Heart right ventricle (tissue), 16 donors: ENCODE data around the gene SLC15A2. TPM values are rescaled to one million over a fixed set of nuclear protein-coding genes. Genes with fewer than 3 reads are reported as not detected.

ENCODE experiments used
- ATAC-seq, 8 donors: fragments of 200-7000 bp; cut with Tn5 transposase; one replicate each; pipeline ENCODE4 v1.9.1; 2020; ENCODE audit warnings: mild to moderate bottlenecking in 8 of 8, moderate library complexity in 8 of 8, moderate number of reproducible peaks in 1 of 8
- DNase-seq, 2 donors: peaks; one replicate each; pipeline ENCODE4 v3.0.0-alpha.2; 2020
- H3K27ac ChIP-seq, 10 donors: fragments of 200-600 bp; sonication (generic) in 2 of 10; one replicate each; pipeline versions ENCODE4 v1.5.0 to v1.8.0; 2020 to 2022; ENCODE audit warnings: mild to moderate bottlenecking in 3 of 10
- H3K27me3 ChIP-seq, 7 donors: fragments of 200-600 bp; one replicate each; pipeline ENCODE4 v1.8.0; 2021 to 2022; ENCODE audit warnings: mild to moderate bottlenecking in 2 of 7
- H3K36me3 ChIP-seq, 9 donors: fragments of 200-600 bp; sonication (generic) in 1 of 9; one replicate each; pipeline versions ENCODE4 v1.5.0 to v1.8.0; 2020 to 2022; ENCODE audit warnings: mild to moderate bottlenecking in 2 of 9
- H3K4me1 ChIP-seq, 9 donors: fragments of 200-600 bp; sonication (generic) in 1 of 9; one replicate each; pipeline versions ENCODE4 v1.5.0 to v1.8.0; 2020 to 2022; ENCODE audit warnings: mild to moderate bottlenecking in 4 of 9
- H3K4me3 ChIP-seq, 10 donors: fragments of 200-600 bp; sonication (generic) in 2 of 10; one replicate each; pipeline versions ENCODE4 v1.5.0 to v1.8.0; 2020 to 2022; ENCODE audit warnings: mild to moderate bottlenecking in 7 of 10, moderate library complexity in 2 of 10
- H3K9me3 ChIP-seq, 11 donors: fragments of 200-600 bp in 10 of 11; sonication (generic) in 2 of 11; one replicate each; pipeline versions ENCODE4 v1.5.0 to v1.8.0; 2013 to 2022; ENCODE audit warnings: mild to moderate bottlenecking in 2 of 11, control low read depth in 1 of 11, moderate library complexity in 1 of 11
- WGBS, 2 donors: extraction: QIAGEN DNeasy Blood & Tissue Kit; methylation state at CpG; one replicate each; pipeline ENCODE4 v1.1.7; 2013; ENCODE audit warnings: inconsistent platforms in 1 of 2; 5-methylcytosine and 5-hydroxymethylcytosine counted together
- intact Hi-C, 10 donors: fragments of 100-400 bp; cut with DNase I; formaldehyde crosslinking; loops; one replicate each; pipeline versions ENCODE4 v1.11.1 to v1.14.2; 2022
- polyA plus RNA-seq, 2 donors: library from polyadenylated mRNA; stranded (reverse); fragments of 200-250 nt; gene quantifications; one replicate each; pipeline ENCODE4 v1.2.3, GENCODE V29; 2013
- total RNA-seq, 10 donors: library from RNA; stranded (reverse); fragmentation: NEBNext Ultra II Directional in 3 of 10; extraction: Animal tissue kit (Norgen Biotek cat#: 25700) in 3 of 10; gene quantifications; one replicate each; pipeline versions ENCODE4 v1.2.1 to v1.2.4, GENCODE V29; 2021 to 2023
- TF ChIP-seq, protein P1 (sequence below), 9 donors: fragments of 200-600 bp; sonication (generic) in 2 of 9; IDR thresholded peaks; one replicate each; pipeline versions ENCODE4 v1.5.0 to v1.8.0; 2021 to 2022; ENCODE audit warnings: antibody characterized with exemption in 9 of 9, mild to moderate bottlenecking in 5 of 9, moderate library complexity in 1 of 9
- donor health status: Arrhythmogenic right ventricular cardiomyopathy.
- donor health status: ischemic (EF 13 %, LVEDD 7.1; RV severe dilation, severe dysfunction).
- donor health status: healthy with polysubstance abuse.
- donor health status: DM: no; HTN: yes; CAD: no.
- donor health status: DM: no; HTN: no; CAD: no.
- donor health status: ischemic (EF 25% LVEDD 6.9; RV normal size, moderate dysfunction).
- donor health status: ischemic (EF 25% LVEDD 5.7; RV mildly dilated, moderate dysfunction).
- donor health status: healthy.
- donor health status: DM: yes; HTN: yes; CAD: no.
- donor health status: Ischemic cardiomyopathy.
- donor health status: ischemic (EF 35%, LVEDD 5.7; RV mildly dilated, moderate dysfunction).
- donor health status: nonischemic (EF 11% LVEDD 7.7; RV severe dilation, severe dysfunction).
- donor health status: DM: yes; HTN: yes; CAD: no.
- donor health status: PGD.
- donor health status: ischemic (EF 29% LVEDD 5.4; RV normal size, mild dysfunction).
- donor health status: nonischemic (EF 23%, LVEDD 6.1; RV moderate dilation, normal function).

Gene SLC15A2
- total and polyA plus RNA-seq, 12 donors = 0.45 to 14.9 (median 3.9) TPM

DNA sequence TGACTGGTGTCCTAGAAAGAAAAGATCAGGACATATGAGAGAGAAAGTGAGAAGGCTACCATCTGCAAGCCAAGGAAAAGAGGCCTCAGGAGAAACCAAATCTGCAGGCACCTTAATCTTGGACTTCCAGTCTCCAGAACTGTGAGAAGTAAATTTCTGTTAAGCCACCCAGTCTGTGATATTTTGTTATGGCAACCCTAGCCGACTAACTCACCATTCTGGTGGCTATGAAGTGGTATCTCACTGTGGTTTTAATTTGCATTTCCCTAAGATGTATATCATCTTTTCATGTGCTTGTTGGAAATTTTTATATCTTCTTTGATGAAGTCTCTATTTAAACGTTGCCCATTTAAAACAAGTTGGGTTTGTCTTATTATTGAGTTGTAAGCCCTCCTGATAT lies 87.3 kb downstream of the SLC15A2 start:
- H3K27me3 ChIP-seq = no peaks in the 10 kb centered on the region
- H3K36me3 ChIP-seq = no peaks in the 10 kb centered on the region
- no peak overlapping the region for H3K4me3 ChIP-seq
- TF ChIP-seq, protein P1, sequence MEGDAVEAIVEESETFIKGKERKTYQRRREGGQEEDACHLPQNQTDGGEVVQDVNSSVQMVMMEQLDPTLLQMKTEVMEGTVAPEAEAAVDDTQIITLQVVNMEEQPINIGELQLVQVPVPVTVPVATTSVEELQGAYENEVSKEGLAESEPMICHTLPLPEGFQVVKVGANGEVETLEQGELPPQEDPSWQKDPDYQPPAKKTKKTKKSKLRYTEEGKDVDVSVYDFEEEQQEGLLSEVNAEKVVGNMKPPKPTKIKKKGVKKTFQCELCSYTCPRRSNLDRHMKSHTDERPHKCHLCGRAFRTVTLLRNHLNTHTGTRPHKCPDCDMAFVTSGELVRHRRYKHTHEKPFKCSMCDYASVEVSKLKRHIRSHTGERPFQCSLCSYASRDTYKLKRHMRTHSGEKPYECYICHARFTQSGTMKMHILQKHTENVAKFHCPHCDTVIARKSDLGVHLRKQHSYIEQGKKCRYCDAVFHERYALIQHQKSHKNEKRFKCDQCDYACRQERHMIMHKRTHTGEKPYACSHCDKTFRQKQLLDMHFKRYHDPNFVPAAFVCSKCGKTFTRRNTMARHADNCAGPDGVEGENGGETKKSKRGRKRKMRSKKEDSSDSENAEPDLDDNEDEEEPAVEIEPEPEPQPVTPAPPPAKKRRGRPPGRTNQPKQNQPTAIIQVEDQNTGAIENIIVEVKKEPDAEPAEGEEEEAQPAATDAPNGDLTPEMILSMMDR (IDR thresholded peaks at IDR 0.05) = no peak
- H3K4me1 ChIP-seq = peaks cover 0 to 6% (median 0%) of the 10 kb centered on the region in 9 donors
- intact Hi-C loops = no loop called here
- peaks cover 0 to 31% (median 13%) of the 10 kb centered on the region in 11 donors for H3K9me3 ChIP-seq
- DNase-seq (no peak), ATAC-seq (no peak)
- no peak overlapping the region for H3K27ac ChIP-seq
- 90 to 91% methylated on average over 2 of the region's 2 CpGs for WGBS, 2 donors

DNA sequence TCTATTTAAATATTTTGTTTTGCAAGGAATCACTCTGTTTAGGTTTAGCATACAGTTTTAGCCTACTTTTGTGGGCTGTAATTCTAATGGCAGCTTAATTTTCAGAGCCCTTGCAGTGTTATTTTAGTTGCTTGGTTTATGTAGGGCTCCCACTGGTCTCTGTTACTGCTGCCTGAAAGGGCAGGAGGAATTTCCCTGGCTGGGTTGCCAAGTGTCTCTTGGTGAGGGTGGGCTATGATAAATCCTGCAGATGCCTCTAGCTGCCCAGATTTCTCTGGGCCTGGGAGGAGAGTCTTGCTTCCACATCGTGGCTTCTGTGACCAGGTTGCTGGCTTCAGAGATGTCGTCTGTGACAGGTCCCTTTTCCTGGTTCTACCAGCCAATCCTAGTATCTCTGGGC lies 91.6 kb downstream of the SLC15A2 start:
- no peaks in the 10 kb centered on the region for H3K4me1 ChIP-seq
- intact Hi-C loops = no loop called here
- ATAC-seq = no peak
- TF ChIP-seq, protein P1 (IDR thresholded peaks at IDR 0.05) = no peak
- 72 to 73% methylated on average over 2 of the region's 2 CpGs for WGBS, 2 donors
- no peak overlapping the region for H3K4me3 ChIP-seq
- H3K27me3 ChIP-seq = no peaks in the 10 kb centered on the region
- no peak for DNase-seq
- H3K36me3 ChIP-seq = no peaks in the 10 kb centered on the region
- H3K27ac ChIP-seq = no peak overlapping the region
- peaks cover 0 to 24% (median 13%) of the 10 kb centered on the region in 11 donors for H3K9me3 ChIP-seq

DNA sequence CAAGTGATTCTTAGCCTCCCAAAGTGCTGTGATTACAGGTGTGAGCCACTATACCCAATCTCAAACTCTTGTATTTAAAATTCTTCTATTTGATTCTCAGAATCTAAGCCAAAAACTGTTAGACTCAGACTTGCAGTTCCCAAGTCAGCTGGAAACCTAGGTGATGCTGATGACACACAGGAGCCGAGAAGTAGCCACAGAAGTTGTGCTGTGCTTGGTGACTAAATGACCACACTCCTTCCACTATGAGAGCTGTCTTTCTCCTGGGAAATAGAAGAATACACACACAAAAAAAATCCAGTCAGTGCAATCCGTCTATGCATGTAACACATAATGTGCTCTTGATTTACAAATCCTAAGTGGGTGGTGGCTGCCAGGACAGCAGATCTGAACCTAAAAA lies 93.9 kb downstream of the SLC15A2 start:
- ATAC-seq (no peak), DNase-seq (no peak)
- no peaks in the 10 kb centered on the region for H3K36me3 ChIP-seq
- no peak overlapping the region for H3K4me3 ChIP-seq
- TF ChIP-seq, protein P1 (IDR thresholded peaks at IDR 0.05) = no peak
- 80 to 91% methylated on average over 2 of the region's 2 CpGs for WGBS, 2 donors
- H3K4me1 ChIP-seq = no peaks in the 10 kb centered on the region
- no peak overlapping the region for H3K27ac ChIP-seq
- intact Hi-C loops = no loop called here
- peaks cover 0 to 15% (median 10%) of the 10 kb centered on the region in 11 donors for H3K9me3 ChIP-seq
- H3K27me3 ChIP-seq = no peaks in the 10 kb centered on the region

DNA sequence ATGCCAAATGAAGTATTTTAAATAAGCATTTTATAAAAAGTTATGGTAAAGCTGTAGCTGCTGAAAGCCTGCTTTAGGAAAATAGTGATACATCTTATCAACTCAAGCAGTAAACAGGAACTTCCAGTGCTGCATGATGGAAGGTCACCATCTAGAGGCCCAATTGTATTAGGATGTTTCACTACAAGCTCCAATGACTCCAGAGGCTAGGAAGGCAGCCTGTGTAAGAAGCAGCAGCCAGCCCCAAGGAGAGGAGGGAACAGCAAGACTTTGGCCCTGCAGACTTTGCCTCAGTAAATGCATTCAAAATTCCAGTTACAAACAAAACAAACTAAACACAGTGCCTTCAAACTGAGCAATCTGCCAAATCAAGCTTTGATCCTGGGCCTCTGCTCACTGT lies 95.7 kb downstream of the SLC15A2 start:
- no peaks in the 10 kb centered on the region for H3K9me3 ChIP-seq
- no peak overlapping the region for H3K27ac ChIP-seq
- peaks cover 0 to 10% (median 0%) of the 10 kb centered on the region in 9 donors for H3K4me1 ChIP-seq
- no peaks in the 10 kb centered on the region for H3K27me3 ChIP-seq
- no peaks in the 10 kb centered on the region for H3K36me3 ChIP-seq
- H3K4me3 ChIP-seq = no peak overlapping the region
- TF ChIP-seq, protein P1 (IDR thresholded peaks at IDR 0.05) = peak in 5 of 9 donors; percentile 16 to 40 (median 33)
- ATAC-seq (peak in 2 of 8 donors; percentile 52 to 78), DNase-seq (no peak)
- intact Hi-C loops = loop anchor here in 4 of 10 donors (10.0 kb wide), 3 partner anchors 105 to 445 kb away; partner anchors contain the start of gene POLQ (in 3 of the 4)
